Keratinocyte (primary cell): ENCODE results near the gene CISH. TPM values are rescaled to one million over a fixed set of nuclear protein-coding genes. Genes with fewer than 3 reads are reported as not detected.

ENCODE experiments used
- DNase-seq: peaks from one replicate; pipeline ENCODE4 v3.0.0-alpha.2; 2011; ENCODE audit warnings: low read depth, missing footprints, low spot score
- FAIRE-seq: peaks from 2 replicates; lab custom pipeline; 2011; peaks lifted over from hg19 to GRCh38; lab: Jason Lieb, UNC
- H2AFZ ChIP-seq: 2 replicates; pipeline ENCODE4 v1.6.0; 2012; ENCODE audit warnings: low read length, control low read depth, inconsistent platforms; ENCODE audit not compliant: control insufficient read depth
- H3K27ac ChIP-seq: 2 replicates; pipeline ENCODE4 v1.5.1; 2011; ENCODE audit warnings: low read length; ENCODE audit not compliant: control insufficient read depth, insufficient read depth
- H3K27me3 ChIP-seq: 3 replicates; pipeline ENCODE4 v1.6.0; 2011; ENCODE audit warnings: low read length; ENCODE audit not compliant: control insufficient read depth, insufficient read depth; ENCODE audit errors: extremely low read depth
- H3K36me3 ChIP-seq, 2 experiments: 2 replicates in 1 of 2; 3 replicates in 1 of 2; pipeline ENCODE4 v1.5.1; 2011; ENCODE audit warnings: low read length in 2 of 2, mild to moderate bottlenecking in 1 of 2; ENCODE audit not compliant: control insufficient read depth in 2 of 2, insufficient read depth in 2 of 2; ENCODE audit errors: extremely low read depth in 1 of 2
- H3K4me1 ChIP-seq: 3 replicates; pipeline ENCODE4 v1.5.1; 2011; ENCODE audit warnings: low read length; ENCODE audit not compliant: control insufficient read depth, insufficient read depth; ENCODE audit errors: extremely low read depth
- H3K4me2 ChIP-seq: 3 replicates; pipeline ENCODE4 v1.6.0; 2011; ENCODE audit warnings: low read depth, low read length; ENCODE audit not compliant: control insufficient read depth, insufficient read depth; ENCODE audit errors: extremely low read depth
- H3K4me3 ChIP-seq, 3 experiments: fragments of 200-600 bp in 1 of 3; sonication (generic) in 1 of 3; 2 replicates in 2 of 3; 3 replicates in 1 of 3; pipeline ENCODE4 v1.5.1; 2011 to 2016; ENCODE audit warnings: low read length in 3 of 3, mild to moderate bottlenecking in 3 of 3, control low read depth in 2 of 3, inconsistent platforms in 1 of 3, low read depth in 1 of 3, mixed read lengths in 1 of 3, mixed run types in 1 of 3, moderate library complexity in 1 of 3; ENCODE audit not compliant: control insufficient read depth in 2 of 3, insufficient read depth in 2 of 3; ENCODE audit errors: extremely low read depth in 1 of 3
- H3K79me2 ChIP-seq: 2 replicates; pipeline ENCODE4 v1.6.0; 2012; ENCODE audit warnings: low read length; ENCODE audit not compliant: control insufficient read depth, insufficient read depth
- H3K9ac ChIP-seq: 3 replicates; pipeline ENCODE4 v1.6.0; 2011; ENCODE audit warnings: low read length; ENCODE audit not compliant: control insufficient read depth, insufficient read depth; ENCODE audit errors: extremely low read depth
- H3K9me1 ChIP-seq: 3 replicates; pipeline ENCODE4 v1.6.0; 2011; ENCODE audit warnings: low read length; ENCODE audit not compliant: control insufficient read depth, insufficient read depth; ENCODE audit errors: extremely low read depth
- H3K9me3 ChIP-seq: 2 replicates; pipeline ENCODE4 v1.5.1; 2012; ENCODE audit warnings: low read depth, low read length; ENCODE audit not compliant: control insufficient read depth
- H4K20me1 ChIP-seq: 3 replicates; pipeline ENCODE4 v1.6.0; 2011; ENCODE audit warnings: low read length; ENCODE audit not compliant: control insufficient read depth, insufficient read depth; ENCODE audit errors: extremely low read depth
- CTCF ChIP-seq, 3 experiments: IDR thresholded peaks in 1 of 3; conservative IDR thresholded peaks in 1 of 3; optimal IDR thresholded peaks in 1 of 3; 2 replicates in 2 of 3; 3 replicates in 1 of 3; pipeline versions ENCODE3 to v1.5.1; 2011; ENCODE audit warnings: low read length in 3 of 3, mild to moderate bottlenecking in 3 of 3, moderate library complexity in 2 of 3, control low read depth in 1 of 3, inconsistent platforms in 1 of 3; ENCODE audit not compliant: insufficient read depth in 2 of 3; ENCODE audit errors: extremely low read depth in 1 of 3
- EZH2 ChIP-seq: IDR thresholded peaks from one replicate; pipeline ENCODE4 v1.6.1; 2012; ENCODE audit warnings: inconsistent platforms, mild to moderate bottlenecking, low read length, moderate library complexity
- dilution Hi-C: fragments of 300-500 bp; cut with MboI; formaldehyde crosslinking; loops from one replicate; pipeline ENCODE4 v1.7.0; 2020; ENCODE audit warnings: low sequenced_read_pairs; ENCODE audit not compliant: extremely low pct_ligation_motif_present
- polyA plus RNA-seq, 5 experiments: library from polyadenylated mRNA; depleted of rRNA in 3 of 5; stranded (reverse) in 3 of 5; stranded (forward) in 1 of 5; unstranded in 1 of 5; fragments of >200 nt; gene quantifications; 1 replicate in 1 of 5; 2 replicates in 3 of 5; 3 replicates in 1 of 5; pipeline versions ENCODE4 v1.2.1 to v1.2.3, GENCODE V29; 2011 to 2012; ENCODE audit warnings: missing spikeins in 2 of 5, low read depth in 1 of 5, low replicate concordance in 1 of 5

CISH gene
- polyA plus RNA-seq, 1 donor (not counting 4 experiments of a cell fraction or from before 2014, with no cell fraction given): 1.8 TPM

- H3K27ac ChIP-seq: no peak overlapping the region
- peaks cover 22 to 28% of the 10 kb centered on the region in 2 experiments for H3K36me3 ChIP-seq
- TF ChIP-seq CTCF (optimal IDR thresholded peaks at IDR 0.05 in 1 of 3, IDR thresholded peaks at IDR 0.05 in 1 of 3, conservative IDR thresholded peaks at IDR 0.05 in 1 of 3; ENCODE audit: extremely low read depth in 1 of 3, insufficient read depth in 2 of 3, low read length in 3 of 3) (no peak), EZH2 (no peak)
- DNase-seq: no peak
- H3K4me2 ChIP-seq: no peak overlapping the region
- H3K9me3 ChIP-seq: no peaks in the 10 kb centered on the region
- H3K79me2 ChIP-seq: peaks cover 49% of the 10 kb centered on the region
- dilution Hi-C loops: no loop called here
- H3K4me3 ChIP-seq: no peak overlapping the region
- H2AFZ ChIP-seq: no peak overlapping the region
- peaks cover 5% of the 10 kb centered on the region for H3K9me1 ChIP-seq
- H4K20me1 ChIP-seq: no peaks in the 10 kb centered on the region
- FAIRE-seq: no peak
- H3K4me1 ChIP-seq: peaks cover 22% of the 10 kb centered on the region
- H3K27me3 ChIP-seq: no peaks in the 10 kb centered on the region
- H3K9ac ChIP-seq: no peak overlapping the region
Measured at GRCh38 chr3:50637945-50638344, 26.4 kb upstream of the CISH start.

- peaks cover 5% of the 10 kb centered on the region for H3K9me1 ChIP-seq
- no peak overlapping the region for H2AFZ ChIP-seq
- no peak overlapping the region for H3K27ac ChIP-seq
- no peak for FAIRE-seq
- H3K4me2 ChIP-seq: no peak overlapping the region
- no peaks in the 10 kb centered on the region for H3K9me3 ChIP-seq
- H3K79me2 ChIP-seq: peaks cover 59% of the 10 kb centered on the region
- no peaks in the 10 kb centered on the region for H4K20me1 ChIP-seq
- peaks cover 17 to 25% of the 10 kb centered on the region in 2 experiments for H3K36me3 ChIP-seq
- H3K9ac ChIP-seq: no peak overlapping the region
- dilution Hi-C loops: no loop called here
- H3K4me1 ChIP-seq: peaks cover 32% of the 10 kb centered on the region
- no peak for TF ChIP-seq EZH2
- no peak for TF ChIP-seq CTCF (optimal IDR thresholded peaks at IDR 0.05 in 1 of 3, IDR thresholded peaks at IDR 0.05 in 1 of 3, conservative IDR thresholded peaks at IDR 0.05 in 1 of 3; ENCODE audit: extremely low read depth in 1 of 3, insufficient read depth in 2 of 3, low read length in 3 of 3)
- no peak for DNase-seq
- H3K4me3 ChIP-seq: no peak overlapping the region
- no peaks in the 10 kb centered on the region for H3K27me3 ChIP-seq
Measured at GRCh38 chr3:50637011-50637410, 25.4 kb upstream of the CISH start.
